HG02588 (cell line): Measurements from ENCODE around the gene ATP1B2.
"Not testable (repeated sequence)": the region's sequence is repeated elsewhere in the genome, so short reads cannot be mapped to it uniquely, and the experiment has no call there.

Source experiments
- ATAC-seq: cut with Tn5 transposase; IDR thresholded peaks from one replicate; pipeline ENCODE4 v1.9.1; 2021; ENCODE audit warnings: mild to moderate bottlenecking, moderate library complexity; ENCODE audit not compliant: unreplicated experiment

ATP1B2 gene

DNA sequence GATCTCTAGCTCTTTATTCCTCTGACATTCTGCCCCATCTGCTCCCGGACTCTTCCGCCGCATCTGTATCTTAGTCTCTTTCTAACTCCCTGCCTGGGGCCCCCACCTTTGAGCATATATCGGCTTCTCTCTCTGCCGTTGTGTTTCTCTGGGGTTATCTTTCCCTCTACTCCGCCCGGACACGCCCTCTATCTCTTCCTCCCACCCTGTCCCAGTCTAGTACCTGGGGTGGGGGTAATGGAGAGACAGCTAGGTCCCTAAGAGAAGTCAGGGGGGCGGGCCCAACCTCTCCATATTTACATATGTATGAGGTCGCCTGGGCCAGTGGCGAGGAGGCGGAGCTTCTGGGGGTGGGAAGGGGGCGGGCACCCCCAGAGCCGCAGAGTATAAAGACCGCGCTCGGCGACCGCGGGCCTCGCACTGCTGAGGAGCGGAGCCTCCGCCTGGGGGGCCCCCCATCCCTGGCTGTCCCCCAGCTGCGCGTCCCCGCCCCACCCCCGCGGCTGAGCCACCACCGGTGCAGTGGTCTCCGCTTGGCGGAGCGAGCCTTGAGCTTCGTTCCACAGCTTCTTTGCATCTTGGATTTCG lies at the start of gene ATP1B2:
TSS of gene ATP1B2 (plus strand) at position 418 of the 588 bp plus-strand sequence. CDS start 593 bp downstream, outside the sequence.
- ATAC-seq, result peak; percentile 42

DNA sequence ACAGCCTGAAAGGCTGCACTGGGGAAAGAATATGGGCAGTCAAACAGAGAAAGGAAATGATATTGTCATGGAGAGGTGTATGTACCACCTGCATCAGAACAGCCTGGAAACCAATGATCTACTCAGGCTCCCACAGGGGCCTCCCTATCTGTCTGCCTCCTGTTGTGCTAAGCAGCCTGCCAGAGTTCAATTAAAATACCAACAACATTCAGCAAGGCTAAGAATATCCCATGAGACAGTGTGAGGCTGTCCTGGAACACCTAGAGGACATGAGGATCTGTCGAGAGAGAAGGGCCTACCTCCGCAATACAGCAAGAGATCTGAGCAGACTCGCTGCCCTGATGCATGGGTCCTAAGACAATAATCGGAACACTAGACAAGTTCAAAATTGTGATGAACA lies 44.4 kb upstream of the ATP1B2 start:
- ATAC-seq, result no peak

GRCh38 chr17:7610641-7611040 lies 40.1 kb upstream of the ATP1B2 start:
- no peak for ATAC-seq

- ATAC-seq, result no peak
These were observed 39.0 kb upstream of the ATP1B2 start for GRCh38 chr17:7611635-7612293.

- no peak for ATAC-seq
These were observed 38.5 kb upstream of the ATP1B2 start for GRCh38 chr17:7612294-7612640.

DNA sequence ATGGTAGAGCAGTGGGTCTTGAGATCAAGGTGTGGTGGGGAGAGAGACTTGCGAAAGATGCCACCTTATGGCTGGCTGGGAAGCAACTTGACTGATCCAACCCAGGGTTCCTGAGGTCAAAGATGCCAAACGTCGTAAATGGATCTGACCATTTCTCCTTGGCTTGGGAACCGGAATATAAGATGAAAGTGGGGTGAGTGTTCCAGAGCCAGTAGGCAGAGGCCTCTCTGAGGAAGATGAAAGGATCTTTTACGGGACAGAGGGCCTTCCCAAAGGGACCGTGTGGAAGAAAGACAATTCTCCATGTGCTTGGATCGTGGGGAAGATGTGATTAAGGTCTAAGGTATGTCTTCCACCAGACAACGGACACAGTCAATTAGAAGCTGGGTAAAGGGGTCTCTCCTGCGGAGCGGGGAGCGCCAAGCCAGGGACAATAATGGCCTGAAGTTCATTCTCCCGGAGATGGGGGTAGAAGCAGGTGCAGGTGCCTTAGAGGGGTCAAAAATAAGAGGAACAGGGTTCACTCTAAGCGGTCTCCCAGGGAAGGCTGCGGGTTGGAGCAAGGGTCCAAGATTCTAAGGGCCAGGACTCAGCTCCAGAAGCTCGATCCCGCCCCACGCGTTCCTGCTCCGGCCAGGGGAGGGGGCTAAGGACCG lies 36.8 kb upstream of the ATP1B2 start:
- no peak for ATAC-seq

GRCh38 chr17:7614425-7615264 lies 36.1 kb upstream of the ATP1B2 start, which contains the start of gene FXR2:
FXR2 (minus strand) TSS chr17:7614897; CDS start chr17:7614532, 365 bp downstream.
- peak; percentile 82 for ATAC-seq

DNA sequence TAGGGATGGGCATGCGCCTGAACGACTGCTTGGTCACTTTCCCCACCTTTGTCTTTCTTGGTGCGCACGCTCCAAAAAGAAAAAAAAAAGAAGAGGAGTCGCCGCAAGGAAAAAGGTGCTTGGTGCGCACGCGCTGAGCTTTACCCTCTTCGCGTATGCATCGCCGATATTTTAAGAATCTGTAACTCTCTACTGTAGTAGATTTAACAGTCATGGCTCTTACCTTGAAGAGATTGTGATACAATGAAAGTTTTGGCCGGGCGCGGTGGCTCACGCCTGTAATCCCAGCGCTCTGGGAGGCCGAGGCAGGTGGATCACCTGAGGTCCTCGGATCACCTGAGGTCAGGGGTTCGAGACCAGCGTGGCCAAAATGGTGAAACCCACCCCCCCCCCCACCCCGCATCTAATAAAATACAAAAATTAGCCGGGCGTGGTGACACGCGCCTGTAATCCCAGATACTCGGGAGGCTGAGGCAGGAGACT lies 35.4 kb upstream of the ATP1B2 start:
- ATAC-seq, result no peak

DNA sequence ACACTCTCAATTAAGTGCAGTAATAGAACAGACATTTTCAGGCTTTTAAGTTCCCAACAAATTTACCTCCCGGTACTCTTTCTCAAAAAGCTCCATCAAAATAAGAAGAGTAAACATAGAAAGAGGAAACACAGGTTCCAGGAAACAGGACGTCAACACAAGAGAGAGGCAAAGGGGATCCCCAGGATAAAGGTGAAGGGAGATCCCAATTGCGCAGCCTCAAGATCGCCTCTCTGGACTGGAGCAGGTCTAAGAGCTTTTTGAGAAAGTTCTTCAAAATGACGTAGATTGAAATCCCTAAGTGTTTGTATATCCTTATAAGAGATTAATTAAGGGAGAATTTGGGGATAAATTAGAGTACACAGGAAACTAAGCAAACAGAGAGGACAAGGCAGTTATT lies 32.1 kb upstream of the ATP1B2 start:
- no peak for ATAC-seq

GRCh38 chr17:7620835-7621234 lies 29.9 kb upstream of the ATP1B2 start:
- no peak for ATAC-seq

DNA sequence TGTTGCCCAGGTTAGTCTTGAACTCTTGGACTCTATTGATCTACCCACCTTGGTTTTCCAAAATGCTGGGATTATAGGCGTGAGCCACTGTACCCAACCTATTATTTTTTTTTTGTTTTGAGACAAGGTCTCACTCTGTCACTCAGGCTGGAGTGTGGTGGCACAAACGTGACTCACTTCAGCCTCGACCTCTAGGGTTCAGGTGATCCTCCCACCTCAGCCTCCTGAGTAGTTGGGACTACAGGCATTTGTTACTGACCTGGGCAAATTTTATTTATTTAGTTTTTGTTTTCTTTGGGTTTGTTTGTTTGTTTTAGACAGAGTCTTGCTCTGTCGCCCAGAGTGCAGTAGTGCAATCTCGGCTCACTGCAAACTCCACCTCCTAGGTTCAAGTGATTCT lies 27.1 kb upstream of the ATP1B2 start:
- no peak for ATAC-seq

- ATAC-seq, result not testable (repeated sequence)
These were observed 25.0 kb upstream of the ATP1B2 start for GRCh38 chr17:7625749-7626148.

GRCh38 chr17:7626307-7626706 lies 24.4 kb upstream of the ATP1B2 start:
- no peak for ATAC-seq

GRCh38 chr17:7626956-7627249 lies 23.8 kb upstream of the ATP1B2 start:
- no peak for ATAC-seq

GRCh38 chr17:7627250-7628121 lies 23.2 kb upstream of the ATP1B2 start, which contains the start of gene SAT2:
SAT2 (minus strand) TSS chr17:7627821; CDS start chr17:7627635, 186 bp downstream.
- peak; percentile 89 for ATAC-seq

- no peak for ATAC-seq
These were observed 20.7 kb upstream of the ATP1B2 start, which contains the start of gene SHBG for GRCh38 chr17:7629939-7630571. SHBG (plus strand) TSS chr17:7630135; CDS start chr17:7630173, 38 bp downstream.

DNA sequence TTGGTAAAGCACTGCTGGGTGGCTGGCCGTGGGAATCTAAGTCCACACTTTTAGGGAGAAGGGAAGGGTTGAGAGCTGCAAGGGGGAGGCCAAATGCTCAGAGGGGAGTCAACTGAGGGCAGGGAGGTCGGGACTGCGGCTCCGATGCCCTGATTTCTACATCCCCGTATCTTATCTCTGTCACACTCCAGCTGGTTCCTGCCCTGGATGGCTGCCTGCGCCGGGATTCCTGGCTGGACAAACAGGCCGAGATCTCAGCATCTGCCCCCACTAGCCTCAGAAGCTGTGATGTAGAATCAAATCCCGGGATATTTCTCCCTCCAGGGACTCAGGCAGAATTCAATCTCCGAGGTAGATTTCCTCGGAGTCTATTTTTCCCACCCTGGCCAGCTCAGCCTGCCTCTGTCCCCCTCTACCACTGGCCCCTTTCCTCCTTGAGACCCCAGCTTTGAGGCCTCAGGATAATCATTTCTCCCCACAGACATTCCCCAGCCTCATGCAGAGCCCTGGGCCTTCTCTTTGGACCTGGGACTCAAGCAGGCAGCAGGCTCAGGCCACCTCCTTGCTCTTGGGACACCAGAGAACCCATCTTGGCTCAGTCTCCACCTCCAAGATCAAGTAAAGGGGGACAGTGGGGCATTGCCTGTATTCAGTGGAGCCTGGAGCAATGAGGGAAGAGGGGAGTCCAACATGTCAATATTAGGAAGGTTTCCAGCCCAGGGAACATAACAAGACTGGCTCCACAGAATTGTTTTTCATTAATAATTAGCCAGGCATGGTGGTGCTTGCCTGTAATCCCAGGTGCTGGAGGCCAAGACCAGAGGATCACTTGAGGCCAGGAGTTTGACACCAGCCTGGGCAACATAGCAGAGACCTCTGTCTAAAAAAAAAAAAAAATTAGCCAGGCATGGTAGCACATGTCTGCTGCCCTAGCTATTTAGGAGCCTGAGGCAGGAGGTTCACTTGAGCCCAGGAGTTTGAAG lies 19.0 kb upstream of the ATP1B2 start:
- no peak for ATAC-seq

DNA sequence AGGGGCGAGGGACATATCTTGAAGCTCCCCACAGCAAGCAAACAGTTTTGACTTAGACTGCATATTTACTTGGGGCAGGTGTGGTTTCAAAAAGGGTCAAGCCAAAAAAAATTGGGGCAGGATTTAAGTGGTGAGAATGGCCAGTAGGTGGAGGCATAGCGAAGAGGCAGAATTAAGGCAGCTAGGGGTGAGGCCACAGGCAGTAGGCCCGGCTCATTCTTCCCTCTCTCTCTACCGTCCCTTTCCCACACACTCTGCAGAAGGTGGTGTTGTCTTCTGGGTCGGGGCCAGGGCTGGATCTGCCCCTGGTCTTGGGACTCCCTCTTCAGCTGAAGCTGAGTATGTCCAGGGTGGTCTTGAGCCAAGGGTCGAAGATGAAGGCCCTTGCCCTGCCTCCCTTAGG lies 18.2 kb upstream of the ATP1B2 start:
- no peak for ATAC-seq

DNA sequence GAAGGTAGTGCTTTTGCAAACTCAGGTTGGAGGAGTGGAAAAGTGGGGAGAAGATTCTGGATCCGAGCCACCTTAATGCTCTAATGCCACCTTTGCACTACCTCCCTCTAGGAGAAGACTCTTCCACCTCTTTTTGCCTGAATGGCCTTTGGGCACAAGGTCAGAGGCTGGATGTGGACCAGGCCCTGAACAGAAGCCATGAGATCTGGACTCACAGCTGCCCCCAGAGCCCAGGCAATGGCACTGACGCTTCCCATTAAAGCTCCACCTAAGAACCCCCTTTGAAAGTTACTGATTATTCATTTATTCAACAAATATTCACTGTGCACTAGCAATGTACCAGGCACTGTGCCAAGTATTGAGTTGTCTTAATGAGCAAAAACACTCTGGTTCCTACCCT lies 17.6 kb upstream of the ATP1B2 start:
- no peak for ATAC-seq
